ENCODE results near the gene SNRPA1.

SNRPA1 gene

DNA sequence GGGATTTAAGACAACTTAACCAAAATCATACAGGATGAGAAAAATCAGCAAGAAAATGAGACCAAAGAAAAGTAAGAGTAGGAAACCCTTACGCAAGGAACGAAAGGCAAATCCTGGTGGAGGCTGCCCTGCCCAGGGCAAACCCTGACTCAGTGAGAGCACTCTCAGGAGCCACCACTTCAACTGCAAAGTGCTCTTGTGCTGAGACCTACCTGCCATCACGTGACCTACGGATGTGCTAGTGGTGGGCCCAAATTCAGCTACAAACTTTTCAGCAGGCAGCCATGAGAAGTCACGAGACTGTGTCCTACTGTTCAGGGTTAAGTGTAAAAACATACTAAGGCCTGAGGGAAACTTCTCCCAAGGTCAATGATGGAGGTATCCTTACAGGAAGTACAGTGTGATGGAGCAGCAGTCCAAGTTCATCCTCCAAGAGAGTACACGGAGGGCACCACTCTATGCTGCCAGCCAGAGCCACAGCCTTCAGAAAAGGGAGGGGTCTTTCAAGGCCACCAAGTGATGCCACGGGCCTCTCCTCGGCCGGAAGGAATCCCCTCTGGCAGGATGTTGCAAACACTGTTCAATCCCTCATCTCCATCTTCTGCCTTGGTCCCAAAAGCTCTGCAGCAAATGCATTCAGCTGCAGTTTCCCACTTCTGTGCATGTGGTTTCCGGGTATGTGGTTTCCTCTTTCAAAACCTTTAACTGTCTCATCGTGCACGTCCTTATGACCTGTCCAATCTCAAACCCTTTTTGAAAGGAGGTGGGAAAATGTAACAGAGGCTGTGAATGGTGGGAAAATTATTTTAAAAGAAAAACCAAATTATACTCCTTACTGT lies 52.7 kb downstream of the SNRPA1 start:
- no peak for DNase-seq (ENCODE audit: low spot score)

DNA sequence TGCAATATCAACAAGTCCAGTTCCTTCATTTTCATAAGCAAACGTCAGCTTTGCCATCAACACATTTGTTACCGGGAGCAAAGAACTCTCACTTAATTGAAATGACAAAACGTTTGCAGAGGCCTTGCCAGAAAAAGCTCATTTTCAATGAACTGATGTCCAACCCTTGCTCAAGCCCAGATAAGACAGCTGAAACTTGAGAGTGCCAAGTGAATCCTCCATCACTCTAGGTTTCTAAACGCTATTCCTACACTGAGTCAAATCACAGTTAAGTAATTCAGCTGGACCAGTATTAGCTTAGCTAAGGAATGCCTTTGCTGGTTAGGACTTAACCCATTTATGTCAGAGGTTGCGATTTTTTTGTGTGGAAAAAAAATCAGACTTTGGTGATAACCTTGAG lies 54.7 kb downstream of the SNRPA1 start:
- no peak for DNase-seq (ENCODE audit: low spot score)

DNA sequence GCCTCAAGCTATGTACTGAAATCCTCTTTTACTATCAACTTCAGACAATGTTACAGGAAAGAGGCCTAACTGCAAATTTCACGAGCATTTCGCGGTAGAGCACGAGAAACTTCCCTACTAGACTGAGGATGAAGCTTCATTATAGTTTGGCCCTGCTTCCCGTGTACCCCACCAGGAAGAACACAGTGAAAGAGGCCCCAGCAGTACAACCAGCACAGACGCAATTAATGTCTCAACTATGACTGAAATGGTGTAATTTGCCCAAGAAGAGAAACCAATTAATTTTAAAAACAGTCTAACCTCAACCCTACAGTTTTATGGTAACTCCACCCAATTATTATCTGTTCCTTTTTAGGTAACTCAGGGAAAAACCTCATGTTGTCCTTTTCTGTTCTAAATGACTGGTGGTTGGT lies 55.3 kb downstream of the SNRPA1 start:
- DNase-seq (ENCODE audit: low spot score), result no peak

DNA sequence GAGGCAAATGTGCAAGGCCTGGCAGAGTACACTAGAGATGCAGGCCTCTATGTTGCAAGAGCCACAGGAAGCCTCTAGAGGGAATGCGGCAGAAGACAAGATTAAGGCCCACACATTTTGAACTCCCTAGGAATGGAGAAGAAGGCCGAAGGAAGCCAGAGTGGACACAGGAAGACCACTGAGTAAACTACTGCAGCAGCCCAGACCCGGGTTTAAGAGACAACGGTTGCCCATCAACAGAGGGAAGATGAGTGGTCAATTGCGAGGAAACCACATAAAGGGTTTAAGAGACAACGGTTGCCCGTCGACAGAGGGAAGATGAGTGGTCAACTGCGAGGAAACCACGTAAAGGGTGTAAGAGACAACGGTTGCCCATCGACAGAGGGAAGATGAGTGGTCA lies 57.8 kb downstream of the SNRPA1 start:
- DNase-seq (ENCODE audit: low spot score), result no peak

DNA sequence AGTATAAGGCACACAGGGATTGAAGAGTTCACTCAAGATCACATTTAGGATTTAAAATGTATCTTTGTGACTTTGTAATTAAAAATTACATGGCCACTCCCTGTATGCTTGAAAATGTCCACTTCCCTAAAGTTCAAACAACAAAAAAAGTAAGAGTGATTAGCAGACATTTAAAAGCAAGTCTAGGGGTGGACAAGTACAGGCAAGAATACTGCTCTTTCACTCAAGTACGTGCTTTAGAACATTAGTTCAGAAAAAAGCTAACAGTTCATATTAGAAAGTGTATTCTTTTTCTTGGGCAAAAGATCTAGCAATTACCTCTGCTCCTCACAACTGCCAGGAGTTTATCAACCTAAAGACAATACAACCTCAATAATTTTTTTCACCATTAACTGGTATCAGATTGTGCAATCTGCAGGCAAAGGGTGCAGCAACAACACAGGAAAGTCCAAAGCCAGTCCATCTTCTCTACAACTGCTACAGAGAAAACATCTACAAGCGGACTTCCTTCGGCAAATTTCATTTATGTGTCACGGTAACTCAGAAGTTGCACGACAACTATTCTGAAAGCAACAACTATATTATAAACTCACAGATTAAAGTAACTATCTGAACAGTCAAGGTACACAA lies 61.3 kb downstream of the SNRPA1 start:
- DNase-seq (ENCODE audit: low spot score), result no peak

DNA sequence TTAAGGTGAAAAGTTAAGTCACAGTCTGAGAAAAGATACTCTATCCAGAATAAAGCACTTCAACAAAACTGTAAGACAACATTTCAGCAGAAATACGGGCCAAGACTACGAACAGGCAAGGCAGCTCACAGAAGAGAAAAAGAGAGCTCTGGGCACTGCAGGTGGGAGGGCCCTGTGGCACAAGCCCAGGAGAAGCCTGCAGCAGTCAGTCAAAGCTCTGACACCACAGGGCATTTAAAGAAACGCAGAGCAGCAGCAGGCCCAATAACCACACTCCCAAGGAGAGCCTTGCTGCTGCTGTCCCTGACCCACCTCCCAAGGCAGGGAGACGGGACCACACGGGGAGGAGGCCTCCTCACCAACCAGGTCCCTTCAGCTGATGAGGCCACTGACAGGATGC lies 62.4 kb downstream of the SNRPA1 start:
- DNase-seq (ENCODE audit: low spot score), result peak; percentile 55
